ENCODE measurements around the gene ZDHHC8.

The ZDHHC8 gene

DNA sequence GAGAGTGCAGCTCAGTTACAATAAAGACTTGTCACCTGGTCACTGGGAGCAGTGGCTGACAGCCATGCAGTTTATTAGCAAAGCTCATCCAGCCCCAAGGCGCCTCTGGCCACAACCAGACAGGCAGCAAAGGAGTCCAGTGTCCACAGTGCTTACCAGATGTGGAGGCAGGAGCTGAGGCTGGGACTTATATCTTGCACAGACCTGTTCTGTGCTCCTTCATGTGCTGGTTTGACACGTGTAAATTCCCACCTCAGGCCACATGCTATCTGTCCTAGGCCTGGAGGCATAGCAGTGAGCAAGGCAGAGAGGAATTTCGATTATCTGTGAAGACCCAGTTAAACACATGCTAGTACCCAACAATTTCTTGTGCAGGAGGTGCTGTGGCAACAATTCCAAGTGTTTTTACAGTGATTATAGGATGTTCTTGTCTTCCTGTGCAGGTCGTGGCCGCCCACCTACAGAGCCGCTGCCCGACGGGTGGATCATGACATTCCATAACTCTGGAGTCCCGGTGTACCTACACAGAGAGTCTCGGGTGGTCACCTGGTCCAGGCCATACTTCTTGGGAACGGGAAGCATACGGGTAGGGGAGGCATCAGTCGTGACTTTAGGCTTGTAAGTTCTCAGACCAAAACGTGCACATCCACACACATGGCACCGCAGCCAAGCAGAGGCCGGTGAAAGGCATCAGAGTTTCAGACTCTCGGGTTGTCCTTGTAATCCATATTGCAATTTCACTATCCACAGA lies 42.2 kb upstream of the ZDHHC8 start:
- H3K27ac ChIP-seq (ENCODE audit: low read length): no peak overlapping the region
- peaks cover 89% of the 10 kb centered on the region for H4K20me1 ChIP-seq (ENCODE audit: insufficient read depth, low read length)
- H3K79me2 ChIP-seq (ENCODE audit: insufficient read depth, low read length): peaks cover 92% of the 10 kb centered on the region
- ATAC-seq (ENCODE audit: insufficient read depth, low read depth): no peak
- DNase-seq: no peak
- no peak overlapping the region for H2AFZ ChIP-seq (ENCODE audit: low read depth, low read length)
- peaks cover 100% of the 10 kb centered on the region for H3K36me3 ChIP-seq (ENCODE audit: insufficient read depth, low read length)
- TF ChIP-seq, protein P1, sequence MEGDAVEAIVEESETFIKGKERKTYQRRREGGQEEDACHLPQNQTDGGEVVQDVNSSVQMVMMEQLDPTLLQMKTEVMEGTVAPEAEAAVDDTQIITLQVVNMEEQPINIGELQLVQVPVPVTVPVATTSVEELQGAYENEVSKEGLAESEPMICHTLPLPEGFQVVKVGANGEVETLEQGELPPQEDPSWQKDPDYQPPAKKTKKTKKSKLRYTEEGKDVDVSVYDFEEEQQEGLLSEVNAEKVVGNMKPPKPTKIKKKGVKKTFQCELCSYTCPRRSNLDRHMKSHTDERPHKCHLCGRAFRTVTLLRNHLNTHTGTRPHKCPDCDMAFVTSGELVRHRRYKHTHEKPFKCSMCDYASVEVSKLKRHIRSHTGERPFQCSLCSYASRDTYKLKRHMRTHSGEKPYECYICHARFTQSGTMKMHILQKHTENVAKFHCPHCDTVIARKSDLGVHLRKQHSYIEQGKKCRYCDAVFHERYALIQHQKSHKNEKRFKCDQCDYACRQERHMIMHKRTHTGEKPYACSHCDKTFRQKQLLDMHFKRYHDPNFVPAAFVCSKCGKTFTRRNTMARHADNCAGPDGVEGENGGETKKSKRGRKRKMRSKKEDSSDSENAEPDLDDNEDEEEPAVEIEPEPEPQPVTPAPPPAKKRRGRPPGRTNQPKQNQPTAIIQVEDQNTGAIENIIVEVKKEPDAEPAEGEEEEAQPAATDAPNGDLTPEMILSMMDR (IDR thresholded peaks at IDR 0.05; ENCODE audit: borderline replicate concordance, extremely low read depth, low read length, poor library complexity, severe bottlenecking): no peak
- TF ChIP-seq EZH2 (IDR thresholded peaks at IDR 0.05; ENCODE audit: borderline replicate concordance, low read depth, low read length, severe bottlenecking): no peak
- no peaks in the 10 kb centered on the region for H3K27me3 ChIP-seq (ENCODE audit: insufficient read depth, low read length, poor library complexity)
- no peaks in the 10 kb centered on the region for H3K9me3 ChIP-seq (ENCODE audit: insufficient read depth, low read length, severe bottlenecking)
- H3K9ac ChIP-seq (ENCODE audit: low read depth, low read length): no peak overlapping the region
- no peak overlapping the region for H3K4me3 ChIP-seq (ENCODE audit: low read depth in 1 of 2, low read length in 2 of 2)
- no peak overlapping the region for H3K4me2 ChIP-seq (ENCODE audit: insufficient read depth, low read length)
- H3K4me1 ChIP-seq (ENCODE audit: insufficient read depth, low read length): peaks cover 8% of the 10 kb centered on the region; the same call in 1 of the 2 replicates

DNA sequence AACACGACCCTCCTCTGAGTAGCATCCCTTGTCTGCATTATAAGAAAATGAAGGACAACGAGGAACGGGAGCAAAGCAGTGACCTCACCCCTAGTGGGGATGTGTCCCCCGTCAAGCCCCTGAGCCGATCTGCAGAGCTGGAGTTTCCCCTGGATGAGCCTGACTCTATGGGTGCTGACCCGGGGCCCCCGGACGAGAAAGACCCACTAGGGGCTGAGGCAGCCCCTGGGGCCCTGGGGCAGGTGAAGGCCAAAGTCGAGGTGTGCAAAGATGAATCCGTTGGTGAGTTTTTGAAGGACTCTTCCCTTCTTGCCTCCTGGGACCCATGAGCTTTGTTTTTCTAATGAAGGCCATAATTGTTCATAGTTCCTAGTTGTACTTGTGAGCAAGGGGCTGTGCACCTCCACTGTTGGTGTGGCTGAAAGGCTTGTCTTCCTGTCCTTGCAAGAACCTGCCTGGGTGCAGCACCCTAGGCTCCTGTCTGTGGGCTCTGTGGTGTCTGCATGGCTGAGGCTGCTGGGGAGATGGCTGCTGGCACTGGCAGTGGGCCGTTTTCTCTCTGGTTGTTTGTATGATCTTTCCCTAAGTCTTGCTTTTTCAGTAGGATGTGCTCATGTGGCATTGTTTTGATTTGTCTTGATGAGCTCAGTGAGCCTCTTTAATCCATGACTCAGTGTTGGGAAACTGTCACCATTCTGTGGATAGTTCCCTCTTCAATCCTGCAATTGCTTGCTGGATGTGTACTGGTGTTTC lies 41.5 kb upstream of the ZDHHC8 start:
- H3K27ac ChIP-seq (ENCODE audit: low read length): no peak overlapping the region
- H3K36me3 ChIP-seq (ENCODE audit: insufficient read depth, low read length): peaks cover 100% of the 10 kb centered on the region
- no peak overlapping the region for H3K4me2 ChIP-seq (ENCODE audit: insufficient read depth, low read length)
- H3K79me2 ChIP-seq (ENCODE audit: insufficient read depth, low read length): peaks cover 92% of the 10 kb centered on the region
- H3K4me1 ChIP-seq (ENCODE audit: insufficient read depth, low read length): 0 out of 2 replicates have a peak, but pooled peaks cover under 1% of the 10 kb centered on the region
- no peak overlapping the region for H3K4me3 ChIP-seq (ENCODE audit: low read depth in 1 of 2, low read length in 2 of 2)
- no peak overlapping the region for H3K9ac ChIP-seq (ENCODE audit: low read depth, low read length)
- H3K27me3 ChIP-seq (ENCODE audit: insufficient read depth, low read length, poor library complexity): no peaks in the 10 kb centered on the region
- ATAC-seq (ENCODE audit: insufficient read depth, low read depth) (no peak), DNase-seq (no peak)
- H3K9me3 ChIP-seq (ENCODE audit: insufficient read depth, low read length, severe bottlenecking): no peaks in the 10 kb centered on the region
- no peak overlapping the region for H2AFZ ChIP-seq (ENCODE audit: low read depth, low read length)
- H4K20me1 ChIP-seq (ENCODE audit: insufficient read depth, low read length): peaks cover 85% of the 10 kb centered on the region
- TF ChIP-seq, protein P1 (IDR thresholded peaks at IDR 0.05; ENCODE audit: borderline replicate concordance, extremely low read depth, low read length, poor library complexity, severe bottlenecking): no peak
- TF ChIP-seq EZH2 (IDR thresholded peaks at IDR 0.05; ENCODE audit: borderline replicate concordance, low read depth, low read length, severe bottlenecking): no peak

DNA sequence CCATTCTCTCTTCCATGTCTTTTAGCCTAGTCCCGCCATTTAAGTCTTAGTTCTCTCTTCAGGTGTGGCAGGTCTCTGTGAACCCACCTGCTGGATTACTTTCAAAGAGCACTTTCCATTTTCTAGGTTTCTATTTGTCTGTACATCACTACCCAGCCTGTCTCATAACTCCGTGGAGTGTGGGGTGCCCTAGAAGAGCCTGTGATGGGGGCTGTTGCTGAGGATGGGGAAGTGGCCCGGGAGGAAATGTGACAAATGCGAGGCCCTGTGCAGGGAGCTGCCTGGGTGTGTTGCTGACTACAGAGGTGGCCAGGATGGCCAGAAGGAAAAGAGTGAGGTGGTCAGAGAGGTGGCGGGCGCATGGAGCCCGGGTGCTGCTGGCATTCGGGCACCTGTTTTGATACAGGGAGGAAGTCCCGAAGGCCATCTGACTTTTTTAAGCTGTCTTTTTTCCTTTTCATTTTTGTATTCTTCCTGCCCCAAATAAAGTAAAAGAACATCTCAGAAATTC lies 40.8 kb upstream of the ZDHHC8 start:
- Histone ChIP-seq H3K9ac (ENCODE audit: low read depth, low read length) (no peak overlapping the region), H3K79me2 (ENCODE audit: insufficient read depth, low read length) (peaks cover 91% of the 10 kb centered on the region), H2AFZ (ENCODE audit: low read depth, low read length) (no peak overlapping the region), H3K36me3 (ENCODE audit: insufficient read depth, low read length) (peaks cover 100% of the 10 kb centered on the region), H3K27ac (ENCODE audit: low read length) (no peak overlapping the region), H3K27me3 (ENCODE audit: insufficient read depth, low read length, poor library complexity) (no peaks in the 10 kb centered on the region), H3K4me1 (ENCODE audit: insufficient read depth, low read length) (no peaks in the 10 kb centered on the region), H3K9me3 (ENCODE audit: insufficient read depth, low read length, severe bottlenecking) (no peaks in the 10 kb centered on the region), H4K20me1 (ENCODE audit: insufficient read depth, low read length) (peaks cover 78% of the 10 kb centered on the region), H3K4me3 (ENCODE audit: low read depth in 1 of 2, low read length in 2 of 2) (no peak overlapping the region), H3K4me2 (ENCODE audit: insufficient read depth, low read length) (no peak overlapping the region)
- TF ChIP-seq EZH2 (IDR thresholded peaks at IDR 0.05; ENCODE audit: borderline replicate concordance, low read depth, low read length, severe bottlenecking): no peak
- TF ChIP-seq, protein P1 (IDR thresholded peaks at IDR 0.05; ENCODE audit: borderline replicate concordance, extremely low read depth, low read length, poor library complexity, severe bottlenecking): no peak
- ATAC-seq (ENCODE audit: insufficient read depth, low read depth): no peak
- no peak for DNase-seq
